HG02798 (cell line): ENCODE results near the gene ANAPC4.
"Not testable (repeated sequence)": the region's sequence is repeated elsewhere in the genome, so short reads cannot be mapped to it uniquely, and the experiment has no call there.

Experiments
- ATAC-seq: cut with Tn5 transposase; IDR thresholded peaks from one replicate; pipeline ENCODE4 v1.9.1; 2021; ENCODE audit warnings: mild to moderate bottlenecking; ENCODE audit not compliant: unreplicated experiment, poor library complexity

The ANAPC4 gene

GRCh38 chr4:25376754-25377571 lies at the start of gene ANAPC4:
ANAPC4 (plus strand) TSS chr4:25377263; CDS start chr4:25377428, 165 bp downstream.
- ATAC-seq, result peak; percentile 98

- ATAC-seq, result not testable (repeated sequence)
Observed at GRCh38 chr4:25328463-25328862, 48.6 kb upstream of the ANAPC4 start.

- no peak for ATAC-seq
Observed at GRCh38 chr4:25330335-25330734, 46.7 kb upstream of the ANAPC4 start.

GRCh38 chr4:25330905-25331808 lies 45.9 kb upstream of the ANAPC4 start:
- ATAC-seq, result peak; percentile 86

GRCh38 chr4:25343671-25344070 lies 33.4 kb upstream of the ANAPC4 start:
- ATAC-seq, result no peak

- ATAC-seq, result no peak
Observed at GRCh38 chr4:25345744-25346143, 31.3 kb upstream of the ANAPC4 start.

- no peak for ATAC-seq
Observed at GRCh38 chr4:25346913-25347312, 30.1 kb upstream of the ANAPC4 start.

GRCh38 chr4:25347473-25347872 lies 29.6 kb upstream of the ANAPC4 start:
- no peak for ATAC-seq

- ATAC-seq, result no peak
Observed at GRCh38 chr4:25347971-25348370, 29.1 kb upstream of the ANAPC4 start.

- ATAC-seq, result no peak
Observed at GRCh38 chr4:25350561-25350960, 26.5 kb upstream of the ANAPC4 start.

- no peak for ATAC-seq
Observed at GRCh38 chr4:25351777-25352416, 25.2 kb upstream of the ANAPC4 start.

GRCh38 chr4:25356068-25356467 lies 21.0 kb upstream of the ANAPC4 start:
- ATAC-seq, result no peak

GRCh38 chr4:25358515-25359275 lies 18.4 kb upstream of the ANAPC4 start:
- ATAC-seq, result no peak

- no peak for ATAC-seq
Observed at GRCh38 chr4:25361253-25361652, 15.8 kb upstream of the ANAPC4 start.

- ATAC-seq, result no peak
Observed at GRCh38 chr4:25367004-25367621, 9.9 kb upstream of the ANAPC4 start.

- ATAC-seq, result no peak
Observed at GRCh38 chr4:25367877-25368276, 9.2 kb upstream of the ANAPC4 start.

GRCh38 chr4:25368315-25368714 lies 8.7 kb upstream of the ANAPC4 start:
- ATAC-seq, result no peak

GRCh38 chr4:25370242-25370641 lies 6.8 kb upstream of the ANAPC4 start:
- ATAC-seq, result no peak

- ATAC-seq, result not testable (repeated sequence)
Observed at GRCh38 chr4:25372549-25372948, 4.5 kb upstream of the ANAPC4 start.
